Endothelial cell of umbilical vein (primary cell): ENCODE measurements around the gene CEMP1. TPM values are rescaled to one million over a fixed set of nuclear protein-coding genes. Genes with fewer than 3 reads are reported as not detected.

Source experiments
- BruUV-seq: library from RNA; stranded (reverse); fragments of 400-500 nt; replicated peaks from 2 replicates; lab custom pipeline; 2021; lab: Mats Ljungman, UMichigan
- CTCF ChIA-PET: fragments of 300-600, 350-600 bp; sonication (Branson Sonifier 250); formaldehyde crosslinking; loops from one replicate; lab custom pipeline; 2021; ENCODE audit warnings: antibody characterized with exemption, inconsistent platforms; lab: Charles Lee
- POLR2A ChIA-PET: fragments of 300-600, 350-600 bp; sonication (Branson Sonifier 250); formaldehyde crosslinking; loops from one replicate; lab custom pipeline; 2021; ENCODE audit warnings: antibody characterized with exemption, inconsistent platforms; lab: Charles Lee
- DNase-seq: peaks from one replicate; pipeline ENCODE4 v3.0.0-alpha.2; 2011; ENCODE audit warnings: low read depth, low spot score
- FAIRE-seq: peaks from 2 replicates; lab custom pipeline; 2011; peaks lifted over from hg19 to GRCh38; lab: Jason Lieb, UNC
- H2AFZ ChIP-seq: 2 replicates; pipeline ENCODE4 v1.6.0; 2012; ENCODE audit warnings: low read depth, low read length, control low read depth, inconsistent platforms
- H3K27ac ChIP-seq: 2 replicates; pipeline ENCODE4 v1.5.1; 2011; ENCODE audit warnings: low read depth, mild to moderate bottlenecking, control low read depth, low read length, moderate library complexity; ENCODE audit not compliant: insufficient read depth
- H3K27me3 ChIP-seq, 2 experiments: 2 replicates each; pipeline versions ENCODE4 v1.6.0 to v1.6.1; 2011; ENCODE audit warnings: low read length in 2 of 2, mixed read lengths in 1 of 2; ENCODE audit not compliant: control insufficient read depth in 2 of 2, insufficient read depth in 2 of 2
- H3K36me3 ChIP-seq, 2 experiments: 2 replicates in 1 of 2; 3 replicates in 1 of 2; pipeline ENCODE4 v1.5.1; 2011; ENCODE audit warnings: low read length in 2 of 2, mild to moderate bottlenecking in 1 of 2, moderate library complexity in 1 of 2; ENCODE audit not compliant: control insufficient read depth in 2 of 2, insufficient read depth in 2 of 2; ENCODE audit errors: extremely low read depth in 1 of 2
- H3K4me1 ChIP-seq: 3 replicates; pipeline ENCODE4 v1.5.1; 2011; ENCODE audit warnings: mild to moderate bottlenecking, low read length; ENCODE audit not compliant: control insufficient read depth, insufficient read depth; ENCODE audit errors: extremely low read depth
- H3K4me2 ChIP-seq: 2 replicates; pipeline ENCODE4 v1.6.1; 2011; ENCODE audit warnings: low read length, control low read depth, mixed read lengths; ENCODE audit not compliant: insufficient read depth
- H3K4me3 ChIP-seq, 3 experiments: fragments of 200-600 bp in 1 of 3; sonication (generic), shearing (Covaris generic) in 1 of 3; replicated peaks in 1 of 3; 2 replicates each; pipeline ENCODE4 v1.5.1; 2011 to 2016; ENCODE audit warnings: control low read depth in 3 of 3, low read length in 3 of 3, mild to moderate bottlenecking in 2 of 3, inconsistent platforms in 1 of 3, low read depth in 1 of 3, moderate library complexity in 1 of 3; ENCODE audit not compliant: insufficient read depth in 1 of 3
- H3K79me2 ChIP-seq: 2 replicates; pipeline ENCODE4 v1.6.0; 2012; ENCODE audit warnings: low read length, inconsistent platforms; ENCODE audit not compliant: control insufficient read depth, insufficient read depth
- H3K9ac ChIP-seq: replicated peaks from 2 replicates; pipeline ENCODE3; 2011; ENCODE audit warnings: low read length, control low read depth; ENCODE audit not compliant: insufficient read depth; ENCODE audit errors: extremely low read depth
- H3K9me1 ChIP-seq: replicated peaks from 3 replicates; pipeline ENCODE4 v1.6.0; 2011; ENCODE audit warnings: mild to moderate bottlenecking, low read length; ENCODE audit not compliant: control insufficient read depth, insufficient read depth; ENCODE audit errors: extremely low read depth
- H3K9me3 ChIP-seq: replicated peaks from 2 replicates; pipeline ENCODE4 v1.5.1; 2012; ENCODE audit warnings: low read length, inconsistent platforms; ENCODE audit not compliant: control insufficient read depth, insufficient read depth
- H4K20me1 ChIP-seq: replicated peaks from 2 replicates; pipeline ENCODE3; 2011; ENCODE audit warnings: mild to moderate bottlenecking, low read length; ENCODE audit not compliant: control insufficient read depth, insufficient read depth; ENCODE audit errors: extremely low read depth
- CTCF ChIP-seq, 2 donors: IDR thresholded peaks; 1 replicate in 1 of 2; 2 replicates in 1 of 2; pipeline ENCODE4 v1.5.1; 2011; ENCODE audit warnings: low read length in 2 of 2, mild to moderate bottlenecking in 2 of 2, moderate library complexity in 2 of 2, control low read depth in 1 of 2, inconsistent platforms in 1 of 2, low read depth in 1 of 2; ENCODE audit not compliant: insufficient read depth in 1 of 2; ENCODE audit errors: extremely low read depth in 1 of 2
- EZH2 ChIP-seq: IDR thresholded peaks from 2 replicates; pipeline ENCODE4 v1.6.1; 2012; ENCODE audit warnings: borderline replicate concordance, low read depth, mild to moderate bottlenecking, moderate library complexity, low read length, inconsistent platforms; ENCODE audit not compliant: severe bottlenecking
- FOS ChIP-seq: IDR thresholded peaks from 2 replicates; pipeline ENCODE4 v1.6.1; 2011; ENCODE audit warnings: mild to moderate bottlenecking, low read length, moderate library complexity, borderline replicate concordance; ENCODE audit not compliant: insufficient read depth
- GATA2 ChIP-seq: IDR thresholded peaks from 2 replicates; pipeline ENCODE4 v1.7.0; 2011; ENCODE audit warnings: low read depth, mild to moderate bottlenecking, moderate library complexity, mixed read lengths, low read length; ENCODE audit not compliant: insufficient read length, insufficient read depth
- JUN ChIP-seq: IDR thresholded peaks from 2 replicates; pipeline ENCODE4 v1.6.1; 2011; ENCODE audit warnings: borderline replicate concordance, low read depth; ENCODE audit not compliant: insufficient read length, insufficient read depth
- MAX ChIP-seq: IDR thresholded peaks from 2 replicates; pipeline ENCODE4 v1.6.1; 2011; ENCODE audit not compliant: insufficient read depth, insufficient read length
- MYC ChIP-seq: IDR thresholded peaks from one replicate; pipeline ENCODE4 v1.6.1; 2011; ENCODE audit warnings: mild to moderate bottlenecking, low read depth, low read length
- POLR2A ChIP-seq: IDR thresholded peaks from 2 replicates; pipeline ENCODE4 v1.6.1; 2012; ENCODE audit warnings: low read depth, mild to moderate bottlenecking, control low read depth, low read length
- POLR2AphosphoS5 ChIP-seq: IDR thresholded peaks from 2 replicates; pipeline ENCODE4 v1.6.1; 2012; ENCODE audit warnings: low read depth, mild to moderate bottlenecking, control low read depth, low read length, moderate library complexity; ENCODE audit not compliant: insufficient read depth
- dilution Hi-C: fragments of 300-500 bp; cut with MboI; formaldehyde crosslinking; loops from one replicate; pipeline ENCODE4 v1.15.0; 2019; ENCODE audit warnings: low sequenced_read_pairs; ENCODE audit not compliant: extremely low pct_ligation_motif_present
- intact Hi-C: fragments of 100-400 bp; cut with micrococcal nuclease; formaldehyde crosslinking; loops from one replicate; pipeline ENCODE4 v1.10.0; 2022
- polyA plus RNA-seq, 4 experiments: library from polyadenylated mRNA; depleted of rRNA in 3 of 4; stranded (reverse) in 3 of 4; unstranded in 1 of 4; fragments of >200 nt; gene quantifications; 2 replicates each; pipeline versions ENCODE4 v1.2.1 to v1.2.3, GENCODE V29; 2011 to 2012; ENCODE audit warnings: missing spikeins in 1 of 4
- total RNA-seq: library from RNA; stranded (reverse); gene quantifications from 2 replicates; pipeline ENCODE4 v1.2.3, GENCODE V29; 2021

The CEMP1 gene
- total and polyA plus RNA-seq, 2 donors (not counting 3 experiments of a cell fraction or from before 2014, with no cell fraction given): not detected

DNA sequence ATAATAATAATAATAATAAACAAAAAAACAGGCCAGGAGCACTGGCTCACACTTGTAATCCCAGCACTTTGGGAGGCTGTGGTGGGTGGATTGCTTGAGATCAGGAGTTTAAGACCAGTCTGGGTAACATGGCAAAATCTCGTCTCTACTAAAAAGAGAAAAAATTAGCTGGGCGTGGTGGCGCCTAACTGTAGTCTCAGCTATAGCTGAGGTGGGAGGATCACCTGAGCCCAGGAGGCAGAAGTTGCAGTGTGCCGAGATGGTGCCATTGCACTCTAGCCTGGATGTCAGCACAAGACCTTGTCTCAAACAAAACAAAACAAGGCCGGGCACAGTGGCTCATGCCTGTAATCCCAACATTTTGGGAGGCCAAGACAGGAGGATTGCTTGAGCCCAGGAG is 36.2 kb downstream of the CEMP1 start:
- H3K9me1 ChIP-seq: no peaks in the 10 kb centered on the region
- H3K79me2 ChIP-seq: no peaks in the 10 kb centered on the region
- no peaks in the 10 kb centered on the region for H4K20me1 ChIP-seq
- H3K9me3 ChIP-seq: no peaks in the 10 kb centered on the region
- no peak overlapping the region for H3K9ac ChIP-seq
- H3K36me3 ChIP-seq: peaks cover 0 to 16% of the 10 kb centered on the region in 2 experiments
- no peak overlapping the region for H2AFZ ChIP-seq
- POLR2A ChIA-PET: no interaction called here
- dilution Hi-C loops (no loop called here), intact Hi-C loops (no loop called here)
- FAIRE-seq (no peak), DNase-seq (no peak)
- no peak overlapping the region for H3K4me3 ChIP-seq
- H3K27me3 ChIP-seq: no peaks in the 10 kb centered on the region
- no peaks in the 10 kb centered on the region for H3K4me1 ChIP-seq
- BruUV-seq: no TSS peak
- TF ChIP-seq MYC (no peak), CTCF (IDR thresholded peaks at IDR 0.05; ENCODE audit: extremely low read depth in 1 of 2, insufficient read depth in 1 of 2, low read depth in 1 of 2, low read length in 2 of 2) (no peak), EZH2 (no peak), POLR2A (no peak), FOS (no peak), MAX (no peak), GATA2 (no peak), JUN (no peak), POLR2AphosphoS5 (no peak)
- H3K27ac ChIP-seq: no peak overlapping the region
- CTCF ChIA-PET: no interaction called here
- H3K4me2 ChIP-seq: no peak overlapping the region
